T47D (cell line): ENCODE data around the gene STXBP5.

Experiments used
- DNase-seq, 2 experiments: peaks; one replicate each; pipeline versions ENCODE4 v3.0.0 to v3.0.0-alpha.2; 2011 to 2012; ENCODE audit warnings: low read depth in 1 of 2, low spot score in 1 of 2
- JUND ChIP-seq: IDR thresholded peaks from 2 replicates; pipeline ENCODE4 v1.6.1; 2012; ENCODE audit warnings: low read depth
- in situ Hi-C: cut with HindIII; loops from 2 replicates; pipeline ENCODE4 v1.10.0; 2016; ENCODE audit warnings: low sequenced_read_pairs, low pct_unique_long_range_greater_than_20kb

STXBP5 gene

DNA sequence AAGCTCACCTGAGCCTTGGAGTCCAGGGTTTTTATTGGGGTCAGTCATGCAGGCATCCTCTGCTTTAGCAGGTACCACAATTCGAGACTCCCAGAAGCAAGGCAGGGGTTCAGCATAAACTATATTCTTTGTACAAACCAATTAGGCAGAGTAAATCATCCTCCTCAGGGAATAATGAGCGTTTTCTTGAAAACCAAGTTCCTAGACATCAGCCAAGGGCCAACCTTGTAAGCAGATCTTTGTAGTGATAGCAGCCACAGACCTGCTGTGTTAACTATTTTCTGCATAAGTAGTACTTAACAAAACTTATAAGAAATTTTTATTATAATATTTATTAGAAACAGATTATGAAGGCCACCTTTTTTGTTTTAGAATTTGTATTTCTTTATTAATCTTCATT lies 74.7 kb downstream of the STXBP5 start:
- in situ Hi-C loops = no loop called here
- DNase-seq = no peak
- TF ChIP-seq JUND = no peak

DNA sequence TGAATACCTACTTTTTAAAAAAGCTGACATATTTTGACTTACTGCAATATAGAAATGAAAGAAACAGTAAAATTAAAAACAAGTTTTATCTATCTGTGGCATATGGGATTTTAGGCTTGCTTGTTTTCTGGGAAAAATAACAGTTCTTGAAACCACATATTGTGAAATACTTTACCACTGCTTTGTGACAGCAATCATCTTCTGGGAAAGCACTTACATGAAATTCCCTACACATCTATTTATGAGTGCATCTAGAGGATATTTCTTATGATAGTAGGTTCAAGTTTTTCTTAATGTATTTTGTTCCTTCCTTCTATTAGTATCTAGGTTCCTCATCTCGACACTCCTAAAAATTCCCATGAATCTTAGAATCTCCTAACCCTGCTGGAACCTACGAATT lies 75.2 kb downstream of the STXBP5 start:
- in situ Hi-C loops = no loop called here
- no peak for TF ChIP-seq JUND
- DNase-seq = no peak

DNA sequence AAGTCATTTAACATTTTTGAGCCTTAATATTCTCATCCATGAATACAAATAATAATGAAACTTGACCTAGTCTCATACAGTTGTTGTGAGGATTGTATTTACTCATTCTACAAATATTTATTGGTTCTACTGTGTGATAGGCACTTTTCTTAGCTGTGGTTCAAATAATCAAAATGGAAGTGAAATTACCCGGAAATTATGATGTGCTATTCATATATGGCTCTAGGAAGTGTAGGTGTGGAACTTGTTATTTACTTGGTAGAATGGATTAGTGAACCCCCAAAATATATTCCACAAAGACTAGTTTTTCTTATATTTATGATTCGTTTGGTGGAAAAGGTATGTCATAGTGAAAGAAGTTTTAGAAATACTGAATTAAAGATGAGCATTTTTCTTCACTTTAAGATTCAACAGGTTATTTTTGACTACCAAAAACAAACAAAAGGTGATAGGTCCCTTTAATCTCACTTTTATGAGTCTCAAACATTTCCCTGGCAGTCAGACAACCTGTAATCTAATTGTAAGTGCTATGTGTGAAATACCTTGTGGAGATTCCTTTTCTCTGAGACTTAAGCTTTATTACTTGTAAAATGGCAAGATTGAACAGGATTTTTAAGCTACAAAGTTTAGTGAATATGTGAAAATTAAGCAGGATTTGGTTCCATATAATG lies 77.8 kb downstream of the STXBP5 start:
- TF ChIP-seq JUND = no peak
- no peak for DNase-seq
- in situ Hi-C loops = no loop called here

DNA sequence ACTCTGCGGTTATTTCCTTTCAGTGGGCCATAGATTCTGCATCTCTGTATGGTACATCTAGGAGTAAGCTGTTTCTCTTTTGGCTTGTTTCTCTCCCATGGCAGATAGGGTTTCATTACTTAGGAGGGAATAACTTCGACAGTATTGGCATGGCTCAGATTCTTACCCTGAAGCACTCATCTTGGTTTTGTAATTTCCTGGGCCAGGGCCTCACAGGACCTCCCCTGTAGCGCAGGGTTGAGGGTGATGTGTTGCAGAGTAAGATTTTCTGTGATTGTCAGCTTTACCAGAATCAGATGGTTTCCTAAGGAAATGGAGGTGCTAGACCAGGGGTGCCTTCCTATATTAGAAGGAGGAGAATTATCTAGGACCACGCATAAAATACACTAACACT lies 78.3 kb downstream of the STXBP5 start:
- no peak for TF ChIP-seq JUND
- in situ Hi-C loops = no loop called here
- no peak for DNase-seq

DNA sequence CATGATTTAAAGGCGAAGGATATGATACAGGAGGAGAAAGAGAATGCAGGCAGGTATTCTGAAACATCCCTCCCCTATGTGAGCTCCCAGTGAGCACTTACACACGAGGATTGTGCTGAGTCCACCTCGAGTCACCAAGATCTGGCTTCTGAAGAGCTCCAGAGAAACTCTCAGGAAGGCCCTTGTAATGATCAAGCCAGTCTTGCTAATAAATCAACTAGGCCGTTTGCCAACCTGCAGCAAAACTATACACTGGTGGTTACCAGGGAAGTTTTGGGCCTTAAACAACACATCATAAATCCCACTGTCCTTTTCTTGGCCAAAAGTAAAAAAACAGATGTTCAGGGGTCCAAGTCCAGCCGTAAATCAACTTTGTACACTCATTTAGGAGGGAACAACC lies 79.2 kb downstream of the STXBP5 start:
- in situ Hi-C loops = no loop called here
- DNase-seq = no peak
- no peak for TF ChIP-seq JUND

DNA sequence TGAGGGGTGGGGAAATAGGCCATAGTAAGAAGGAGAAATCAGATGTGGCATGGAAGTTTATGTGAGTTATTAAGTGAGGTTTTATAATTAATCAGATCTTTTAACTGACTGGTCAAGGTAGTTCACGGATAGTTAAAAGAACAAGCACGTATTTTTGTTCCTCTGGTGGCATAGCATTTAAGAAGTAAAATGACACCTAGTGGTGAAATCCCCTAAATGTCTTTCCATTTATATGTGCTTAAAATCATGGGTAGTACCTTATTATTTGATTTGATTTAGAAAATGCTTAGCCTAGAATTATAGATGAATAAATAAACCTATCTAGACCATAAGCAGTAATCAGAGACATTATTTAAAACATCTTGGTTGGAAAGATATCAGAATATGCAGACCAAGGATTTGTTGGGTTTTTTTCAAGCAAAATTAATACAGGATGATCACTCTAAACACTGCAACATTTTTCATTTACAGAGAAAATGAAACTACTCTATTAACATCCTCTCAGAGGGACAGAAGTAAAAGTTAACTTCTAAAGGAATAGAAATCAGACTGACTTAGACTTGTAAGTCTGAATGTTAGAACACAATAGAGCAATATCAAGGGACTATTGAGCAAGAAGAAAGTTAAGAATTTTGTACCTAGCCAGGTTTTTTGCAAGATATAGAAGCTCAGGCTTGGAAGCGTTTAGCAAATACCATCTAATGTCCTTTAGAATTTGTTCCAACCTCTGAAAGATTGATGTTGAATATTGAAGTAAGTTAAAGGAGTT lies 81.1 kb downstream of the STXBP5 start:
- TF ChIP-seq JUND = no peak
- peak; percentile 11 to 48 for DNase-seq
- in situ Hi-C loops = no loop called here

DNA sequence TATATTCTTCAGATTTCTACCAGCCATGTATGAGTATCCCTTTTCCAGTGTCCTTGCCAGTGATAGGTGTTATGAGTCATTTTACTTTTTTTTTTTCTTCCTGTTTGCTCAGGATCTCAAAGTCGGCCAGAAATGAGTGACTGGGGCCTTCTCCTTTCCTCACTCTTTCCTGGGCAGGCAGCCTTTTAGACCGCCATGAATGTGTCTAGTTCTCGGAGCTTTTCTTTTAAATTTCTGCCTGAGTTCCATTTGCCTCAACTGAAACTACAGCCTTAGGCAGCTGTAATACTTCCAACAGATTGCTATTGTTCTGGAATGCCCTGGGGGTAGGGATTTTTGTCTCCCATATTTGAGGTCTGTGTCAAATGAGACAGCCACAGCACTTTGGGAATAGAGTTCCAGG lies 83.7 kb downstream of the STXBP5 start:
- peak in 1 of 2 experiments; percentile 31 for DNase-seq
- in situ Hi-C loops = no loop called here
- TF ChIP-seq JUND = no peak

DNA sequence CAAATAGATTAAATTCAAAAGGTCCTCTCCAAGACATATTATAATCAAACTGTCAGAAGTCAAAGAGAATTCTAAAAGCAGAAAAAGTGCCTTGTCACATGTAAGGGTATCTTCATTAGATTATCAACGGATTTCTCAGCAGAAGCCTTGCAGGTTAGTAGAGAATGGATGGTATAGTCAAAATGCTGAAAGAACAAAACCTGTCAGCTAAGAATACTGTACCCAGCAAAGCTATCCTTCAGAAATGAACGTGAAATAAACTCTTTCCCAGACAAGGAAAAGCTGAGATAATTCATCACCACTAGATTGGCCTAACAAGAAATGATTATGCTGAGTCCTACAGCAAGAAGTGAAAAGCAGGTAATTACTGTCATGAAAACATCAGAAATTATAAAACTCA lies 92.9 kb downstream of the STXBP5 start:
- TF ChIP-seq JUND = no peak
- in situ Hi-C loops = no loop called here
- no peak for DNase-seq

DNA sequence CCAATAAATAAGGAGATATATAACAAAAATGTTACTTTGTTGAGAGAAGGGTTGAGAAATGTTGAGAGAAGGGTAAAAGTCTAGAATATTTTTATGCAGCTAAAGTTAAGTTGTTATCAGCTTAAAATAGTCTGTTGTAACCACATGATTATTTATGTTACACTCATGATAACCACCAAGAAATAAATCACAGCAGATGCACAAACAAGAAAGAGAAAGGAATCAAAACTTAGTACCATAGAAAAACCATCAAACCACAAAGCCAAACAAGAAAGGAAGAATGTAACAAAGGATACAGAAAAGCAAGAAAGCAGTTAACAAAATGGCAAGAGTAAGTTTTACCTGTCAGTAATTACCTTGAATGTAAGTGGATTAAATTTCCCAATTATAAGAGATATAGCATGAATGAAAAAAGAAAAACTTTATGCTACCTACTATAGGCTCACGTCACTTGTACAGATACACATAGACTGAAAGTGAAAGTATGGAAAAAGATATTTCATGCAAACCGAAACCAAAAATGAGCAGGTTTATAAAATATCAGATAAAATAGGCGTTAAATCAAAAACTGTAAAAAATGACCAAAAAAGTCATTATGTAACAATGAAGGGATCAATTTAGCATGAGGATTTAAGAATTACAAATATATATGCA lies 93.6 kb downstream of the STXBP5 start:
- no peak for DNase-seq
- no peak for TF ChIP-seq JUND
- in situ Hi-C loops = no loop called here

DNA sequence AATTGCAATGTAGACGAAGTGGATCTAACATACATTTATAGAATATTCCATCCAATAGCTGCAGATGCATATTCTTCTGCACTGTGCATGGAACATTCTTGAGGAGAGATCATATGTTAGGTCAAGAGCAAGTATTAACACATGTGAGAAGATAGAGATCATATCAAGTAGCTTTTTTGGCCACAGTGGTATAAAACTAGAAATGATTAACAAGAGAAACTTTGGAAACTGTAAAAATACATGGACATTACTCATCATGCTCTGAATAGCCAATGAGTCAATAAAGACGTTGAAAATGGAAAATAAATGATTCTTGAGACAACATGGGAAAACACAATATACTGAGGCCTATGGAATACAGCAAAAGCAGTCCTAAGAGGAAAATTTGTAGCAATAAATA lies 94.2 kb downstream of the STXBP5 start:
- no peak for DNase-seq
- TF ChIP-seq JUND = no peak
- in situ Hi-C loops = no loop called here

DNA sequence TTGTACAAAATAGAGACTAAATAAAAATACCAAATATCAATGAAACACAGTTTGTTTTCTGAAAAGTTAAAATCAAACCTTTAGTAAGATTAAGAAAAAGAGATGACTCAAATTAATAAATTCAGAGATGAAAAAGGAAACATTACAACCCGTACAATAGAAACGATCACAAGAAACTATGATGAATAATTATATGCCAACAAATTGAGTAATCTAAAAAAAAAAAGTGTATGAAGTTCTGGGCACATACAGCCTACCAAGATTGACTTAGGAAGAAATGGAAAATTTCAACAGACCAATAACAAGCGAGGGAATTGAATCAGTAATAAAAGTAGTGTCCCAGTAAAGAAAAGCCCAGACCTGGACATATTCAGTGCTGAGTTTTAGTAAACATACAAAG lies 94.8 kb downstream of the STXBP5 start:
- in situ Hi-C loops = no loop called here
- no peak for TF ChIP-seq JUND
- DNase-seq = no peak

DNA sequence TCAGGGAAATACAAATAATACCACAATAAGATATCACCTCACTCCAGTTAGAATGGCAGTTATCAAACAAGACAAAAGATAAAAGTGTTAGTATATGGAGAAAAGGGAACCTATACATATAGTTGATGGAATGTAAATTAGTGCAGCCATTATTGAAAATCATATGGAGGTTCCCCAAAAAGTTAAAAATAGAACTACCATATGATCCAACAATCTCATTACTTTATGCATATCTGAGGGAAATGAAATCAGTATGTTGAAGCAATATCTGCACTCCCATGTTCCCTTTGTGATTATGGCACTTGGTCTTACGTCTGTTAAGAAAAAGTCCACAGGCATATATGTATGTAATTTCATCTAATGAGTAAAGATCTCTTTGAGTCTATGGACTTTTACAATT lies 96.9 kb downstream of the STXBP5 start:
- in situ Hi-C loops = no loop called here
- TF ChIP-seq JUND = no peak
- no peak for DNase-seq

DNA sequence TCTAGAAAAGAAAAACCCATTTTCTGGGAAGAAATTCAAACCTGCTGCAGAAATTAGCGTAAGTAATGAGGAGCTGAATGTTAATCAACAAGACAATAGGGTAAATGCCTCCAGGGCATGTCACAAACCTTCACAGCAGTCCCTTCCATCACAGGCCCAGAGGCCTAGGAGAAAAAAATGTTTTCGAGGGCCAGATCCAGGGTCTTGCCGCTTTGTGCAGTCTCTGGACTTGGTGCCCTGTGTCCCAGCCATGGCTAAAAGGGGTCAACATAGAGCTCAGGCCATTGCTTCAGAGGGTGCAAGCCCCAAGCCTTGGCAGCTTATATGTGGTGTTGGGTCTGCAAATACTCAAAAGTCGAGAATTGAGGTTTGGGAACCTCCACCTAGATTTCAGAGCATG lies 99.8 kb downstream of the STXBP5 start:
- in situ Hi-C loops = no loop called here
- no peak for TF ChIP-seq JUND

DNA sequence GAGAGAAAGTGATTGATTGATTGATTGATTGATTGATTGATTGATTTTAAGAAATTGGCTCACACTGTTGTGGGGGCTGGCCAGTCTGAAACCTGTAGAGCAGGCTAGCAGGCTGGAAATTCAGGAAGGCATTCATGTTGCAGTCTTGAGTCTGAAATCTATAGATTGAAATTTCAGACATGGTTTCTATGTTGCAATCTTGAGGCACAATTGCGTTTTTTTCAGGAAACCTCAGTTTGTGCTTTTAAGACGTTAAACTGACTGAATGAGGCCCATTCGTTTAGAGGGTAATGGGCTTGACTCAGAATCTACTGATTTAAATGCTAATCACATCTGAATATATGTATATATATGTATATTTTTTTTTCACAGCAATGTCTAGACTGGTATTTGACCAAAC lies 106.3 kb downstream of the STXBP5 start:
- in situ Hi-C loops = no loop called here
- DNase-seq = no peak
- TF ChIP-seq JUND = no peak

More for the DNA sequence above, 99.8 kb downstream of the STXBP5 start:
- DNase-seq = no peak
